Mucosa of rectum (tissue), 2 donors: ENCODE results near the gene NIBAN1.
A peak's percentile ranks its signal among the peaks of the same experiment; 100 is the strongest.
"Not testable (repeated sequence)": the region's sequence is repeated elsewhere in the genome, so short reads cannot be mapped to it uniquely, and the experiment has no call there.

Experiments
- H3K27ac ChIP-seq, 2 donors: one replicate each; pipeline ENCODE4 v1.7.0; 2013; ENCODE audit warnings: inconsistent platforms in 2 of 2, low read depth in 2 of 2, low read length in 2 of 2
- H3K27me3 ChIP-seq, 2 donors: one replicate each; pipeline ENCODE4 v1.7.0; 2013; ENCODE audit warnings: low read length in 2 of 2; ENCODE audit not compliant: control insufficient read depth in 2 of 2, insufficient read depth in 2 of 2
- H3K36me3 ChIP-seq, 2 donors: one replicate each; pipeline ENCODE4 v1.7.0; 2013; ENCODE audit warnings: low read length in 2 of 2; ENCODE audit not compliant: control insufficient read depth in 2 of 2, insufficient read depth in 2 of 2
- H3K4me1 ChIP-seq, 2 donors: one replicate each; pipeline ENCODE4 v1.7.0; 2013; ENCODE audit warnings: low read length in 2 of 2, mild to moderate bottlenecking in 1 of 2; ENCODE audit not compliant: control insufficient read depth in 2 of 2, insufficient read depth in 2 of 2
- H3K4me3 ChIP-seq, 2 donors: one replicate each; pipeline ENCODE4 v1.7.0; 2013; ENCODE audit warnings: low read length in 2 of 2
- H3K9ac ChIP-seq, 2 donors: one replicate each; pipeline ENCODE4 v1.7.0; 2013; ENCODE audit warnings: low read length in 2 of 2, low read depth in 1 of 2, mild to moderate bottlenecking in 1 of 2
- H3K9me3 ChIP-seq, 2 donors: one replicate each; pipeline ENCODE4 v1.7.0; 2013; ENCODE audit warnings: low read length in 2 of 2; ENCODE audit not compliant: control insufficient read depth in 2 of 2
- donor health status: healthy.
- donor health status: Normal muscosa, but diverticular disease.

NIBAN1 gene

DNA sequence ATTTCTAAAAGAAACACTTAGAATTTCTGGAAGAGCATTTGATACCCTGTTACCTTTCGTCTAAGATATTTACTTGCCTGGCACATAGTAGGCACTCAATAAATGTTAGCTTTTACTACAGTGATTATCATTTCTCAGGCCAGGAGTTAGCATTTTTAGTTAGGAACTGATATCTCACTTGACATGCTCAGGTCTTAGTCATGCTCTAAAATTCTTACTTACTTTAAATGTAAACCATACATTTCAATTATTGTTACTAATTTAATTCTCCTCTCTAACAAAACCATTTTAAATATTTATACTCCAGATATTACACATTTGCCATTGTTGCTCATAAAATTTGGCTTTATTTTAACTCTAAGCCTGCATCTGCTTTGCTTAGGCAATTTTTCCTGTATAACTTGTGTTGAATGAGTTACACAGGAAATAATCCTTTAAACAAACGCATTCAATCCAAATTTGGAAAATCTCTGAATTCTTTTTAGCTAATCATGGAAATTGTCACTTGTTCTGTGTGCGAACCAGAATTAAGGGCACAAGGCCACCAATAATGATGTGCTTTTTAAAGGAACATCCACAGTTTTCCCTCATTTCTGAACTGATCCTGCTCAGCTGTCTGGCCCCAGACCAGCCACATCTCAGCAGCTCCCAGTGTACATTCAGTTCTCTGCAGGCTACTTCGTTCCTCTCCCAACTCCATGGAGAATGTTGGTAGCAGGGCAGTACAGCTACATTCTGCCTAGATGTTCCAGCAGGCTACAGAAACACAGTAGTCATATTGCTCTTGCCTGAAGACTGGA is 15.6 kb downstream of the NIBAN1 start:
- peak overlapping the region in 1 of 2 donors; percentile 39 for H3K27ac ChIP-seq
- H3K4me3 ChIP-seq: no peak overlapping the region
- no peaks in the 10 kb centered on the region for H3K27me3 ChIP-seq
- H3K9me3 ChIP-seq: no peaks in the 10 kb centered on the region
- no peaks in the 10 kb centered on the region for H3K4me1 ChIP-seq
- H3K9ac ChIP-seq: no peak overlapping the region
- no peaks in the 10 kb centered on the region for H3K36me3 ChIP-seq

DNA sequence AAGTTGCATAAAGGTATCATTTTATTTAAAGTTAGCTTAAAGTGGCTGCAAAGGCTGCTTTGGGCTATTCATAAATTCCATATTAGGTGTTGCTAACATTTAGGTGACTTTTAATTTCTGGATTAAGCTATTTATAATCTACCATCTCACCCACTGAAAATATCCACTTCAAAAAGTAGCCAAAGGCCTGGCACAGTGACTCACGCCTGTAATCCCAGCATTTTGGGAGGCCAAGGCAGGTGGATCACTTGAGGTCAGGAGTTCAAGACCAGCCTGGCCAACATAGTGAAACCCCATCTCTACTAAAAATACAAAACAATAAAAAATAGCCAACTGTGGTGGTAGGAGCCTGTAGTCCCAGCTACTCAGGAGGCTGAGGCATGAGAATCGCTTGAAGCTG is 16.4 kb downstream of the NIBAN1 start:
- not testable (repeated sequence) for H3K27me3 ChIP-seq, H3K36me3 ChIP-seq, H3K4me3 ChIP-seq, H3K27ac ChIP-seq, H3K9ac ChIP-seq, H3K9me3 ChIP-seq, H3K4me1 ChIP-seq

- Histone ChIP-seq H3K4me3 (no peak overlapping the region), H3K4me1 (no peaks in the 10 kb centered on the region), H3K27ac (no peak overlapping the region), H3K27me3 (no peaks in the 10 kb centered on the region), H3K9ac (no peak overlapping the region), H3K9me3 (no peaks in the 10 kb centered on the region), H3K36me3 (no peaks in the 10 kb centered on the region)
Observed at GRCh38 chr1:184956999-184957700, 17.2 kb downstream of the NIBAN1 start.

DNA sequence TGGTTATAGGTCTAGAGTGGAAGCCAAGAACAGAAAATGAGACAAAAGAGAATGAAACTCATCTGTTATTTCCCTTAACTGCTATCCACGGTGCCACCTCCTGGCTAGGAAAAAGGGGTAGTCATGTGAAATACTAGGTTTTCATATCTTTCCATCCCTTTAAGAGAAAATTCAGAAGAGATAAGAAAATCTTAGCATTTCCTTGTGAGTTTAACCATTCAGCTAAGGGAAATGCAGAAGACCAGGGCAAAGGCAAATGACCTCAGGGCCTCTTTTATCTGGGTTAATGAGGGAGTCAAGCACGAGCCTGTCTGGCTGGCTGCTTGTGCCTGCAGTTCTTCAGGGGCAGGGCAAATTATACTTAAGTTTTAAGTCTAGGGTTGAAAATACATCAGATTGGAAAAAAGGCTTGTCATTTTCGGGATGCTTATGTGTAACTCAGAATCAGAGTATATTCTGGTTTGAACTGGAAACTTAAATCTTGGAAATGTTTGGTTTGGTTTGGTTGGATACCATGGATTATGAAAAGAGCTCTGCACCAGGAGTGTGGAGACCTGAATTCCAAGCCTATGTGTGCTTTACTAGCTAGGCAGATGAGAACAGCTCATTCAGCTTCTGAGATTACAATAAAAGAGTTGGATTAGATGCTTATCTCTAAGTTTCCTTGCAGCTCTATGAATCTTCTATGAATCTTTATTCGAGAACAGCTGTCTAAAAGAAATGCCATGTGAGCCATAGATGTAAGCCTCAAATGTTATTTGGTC is 19.9 kb downstream of the NIBAN1 start:
- Histone ChIP-seq H3K4me1 (no peaks in the 10 kb centered on the region), H3K27me3 (no peaks in the 10 kb centered on the region), H3K27ac (no peak overlapping the region), H3K9me3 (no peaks in the 10 kb centered on the region), H3K4me3 (no peak overlapping the region), H3K9ac (no peak overlapping the region), H3K36me3 (no peaks in the 10 kb centered on the region)

GRCh38 chr1:184953600-184954219 is 20.6 kb downstream of the NIBAN1 start:
- no peaks in the 10 kb centered on the region for H3K36me3 ChIP-seq
- no peaks in the 10 kb centered on the region for H3K9me3 ChIP-seq
- H3K4me3 ChIP-seq: no peak overlapping the region
- H3K27me3 ChIP-seq: no peaks in the 10 kb centered on the region
- H3K4me1 ChIP-seq: no peaks in the 10 kb centered on the region
- no peak overlapping the region for H3K9ac ChIP-seq
- no peak overlapping the region for H3K27ac ChIP-seq

DNA sequence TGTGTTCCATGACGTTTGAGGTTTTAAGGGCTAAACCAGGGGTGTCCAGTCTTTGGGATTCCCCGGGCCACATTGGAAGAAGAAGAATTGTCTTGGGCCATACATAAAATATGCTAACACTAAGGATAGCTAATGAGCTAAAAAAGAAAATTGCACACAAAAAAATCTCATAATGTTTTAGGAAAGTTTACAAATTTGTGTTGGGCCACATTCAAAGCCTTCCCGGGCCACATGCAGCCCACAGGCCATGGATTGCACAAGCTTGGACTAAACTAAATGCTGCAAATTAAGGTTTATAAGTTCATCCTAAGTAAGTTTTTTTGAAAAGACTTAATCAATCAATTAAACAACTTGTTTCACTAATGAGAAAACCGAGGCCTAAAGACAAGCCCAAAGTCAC is 21.9 kb downstream of the NIBAN1 start:
- H3K27me3 ChIP-seq: no peaks in the 10 kb centered on the region
- H3K9me3 ChIP-seq: no peaks in the 10 kb centered on the region
- H3K9ac ChIP-seq: no peak overlapping the region
- H3K36me3 ChIP-seq: no peaks in the 10 kb centered on the region
- no peak overlapping the region for H3K4me3 ChIP-seq
- H3K27ac ChIP-seq: no peak overlapping the region
- no peaks in the 10 kb centered on the region for H3K4me1 ChIP-seq

- Histone ChIP-seq H3K27ac (no peak overlapping the region), H3K4me3 (no peak overlapping the region), H3K27me3 (no peaks in the 10 kb centered on the region), H3K4me1 (no peaks in the 10 kb centered on the region), H3K36me3 (no peaks in the 10 kb centered on the region), H3K9me3 (no peaks in the 10 kb centered on the region), H3K9ac (no peak overlapping the region)
Observed at GRCh38 chr1:184951788-184952187, 22.5 kb downstream of the NIBAN1 start.

- Histone ChIP-seq H3K27me3 (no peaks in the 10 kb centered on the region), H3K4me3 (no peak overlapping the region), H3K4me1 (no peaks in the 10 kb centered on the region), H3K36me3 (no peaks in the 10 kb centered on the region), H3K27ac (no peak overlapping the region), H3K9me3 (no peaks in the 10 kb centered on the region), H3K9ac (no peak overlapping the region)
Observed at GRCh38 chr1:184950906-184951305, 23.4 kb downstream of the NIBAN1 start.

GRCh38 chr1:184950227-184950626 is 24.1 kb downstream of the NIBAN1 start:
- Histone ChIP-seq H3K27me3 (no peaks in the 10 kb centered on the region), H3K36me3 (no peaks in the 10 kb centered on the region), H3K4me1 (no peaks in the 10 kb centered on the region), H3K27ac (no peak overlapping the region), H3K9ac (no peak overlapping the region), H3K4me3 (no peak overlapping the region), H3K9me3 (no peaks in the 10 kb centered on the region)
